ENCODE measurements around the gene BTNL9. TPM values are rescaled to one million over a fixed set of nuclear protein-coding genes. Genes with fewer than 3 reads are reported as not detected.

The BTNL9 gene
- total RNA-seq, 4 donors from 2014 or later, result 7.5 to 18.6 (median 15.0) TPM

DNA sequence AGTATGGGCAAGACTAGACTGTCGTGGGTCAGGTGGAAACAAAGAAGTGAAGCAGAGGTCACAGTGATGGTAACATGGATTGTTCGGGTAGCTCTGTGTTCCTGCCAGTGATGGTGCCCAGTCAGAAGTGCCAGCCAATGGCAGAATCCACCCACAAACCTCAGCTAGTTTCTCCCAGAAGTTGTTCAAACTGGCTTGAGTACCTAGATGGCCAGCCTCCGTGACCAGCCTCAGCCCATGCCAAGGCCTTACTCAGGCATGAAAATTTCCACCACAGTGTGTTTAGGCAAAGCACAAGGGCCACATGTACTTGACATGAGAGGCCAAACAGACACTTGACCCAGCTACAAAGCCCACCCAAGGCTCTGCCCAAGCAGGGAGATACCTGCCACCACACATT lies 19.4 kb upstream of the BTNL9 start:
- Histone ChIP-seq H3K9me3 (peaks cover 0 to 51% (median 0%) of the 10 kb centered on the region in 3 donors), H3K4me3 (no peak overlapping the region), H3K27ac (no peak overlapping the region), H3K4me1 (no peaks in the 10 kb centered on the region), H3K27me3 (peaks cover 16% of the 10 kb centered on the region), H3K36me3 (no peaks in the 10 kb centered on the region)
- ATAC-seq, result no peak
- TF ChIP-seq EP300 (IDR thresholded peaks at IDR 0.05) (no peak), POLR2AphosphoS5 (IDR thresholded peaks at IDR 0.05) (no peak), POLR2A (IDR thresholded peaks at IDR 0.05) (no peak)
- TF ChIP-seq, protein P1, sequence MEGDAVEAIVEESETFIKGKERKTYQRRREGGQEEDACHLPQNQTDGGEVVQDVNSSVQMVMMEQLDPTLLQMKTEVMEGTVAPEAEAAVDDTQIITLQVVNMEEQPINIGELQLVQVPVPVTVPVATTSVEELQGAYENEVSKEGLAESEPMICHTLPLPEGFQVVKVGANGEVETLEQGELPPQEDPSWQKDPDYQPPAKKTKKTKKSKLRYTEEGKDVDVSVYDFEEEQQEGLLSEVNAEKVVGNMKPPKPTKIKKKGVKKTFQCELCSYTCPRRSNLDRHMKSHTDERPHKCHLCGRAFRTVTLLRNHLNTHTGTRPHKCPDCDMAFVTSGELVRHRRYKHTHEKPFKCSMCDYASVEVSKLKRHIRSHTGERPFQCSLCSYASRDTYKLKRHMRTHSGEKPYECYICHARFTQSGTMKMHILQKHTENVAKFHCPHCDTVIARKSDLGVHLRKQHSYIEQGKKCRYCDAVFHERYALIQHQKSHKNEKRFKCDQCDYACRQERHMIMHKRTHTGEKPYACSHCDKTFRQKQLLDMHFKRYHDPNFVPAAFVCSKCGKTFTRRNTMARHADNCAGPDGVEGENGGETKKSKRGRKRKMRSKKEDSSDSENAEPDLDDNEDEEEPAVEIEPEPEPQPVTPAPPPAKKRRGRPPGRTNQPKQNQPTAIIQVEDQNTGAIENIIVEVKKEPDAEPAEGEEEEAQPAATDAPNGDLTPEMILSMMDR (IDR thresholded peaks at IDR 0.05), result no peak
- WGBS, 2 donors (ENCODE audit: low coverage in 1 of 2), result 73 to 100% methylated on average over 1 to 2 of the region's 3 CpGs

DNA sequence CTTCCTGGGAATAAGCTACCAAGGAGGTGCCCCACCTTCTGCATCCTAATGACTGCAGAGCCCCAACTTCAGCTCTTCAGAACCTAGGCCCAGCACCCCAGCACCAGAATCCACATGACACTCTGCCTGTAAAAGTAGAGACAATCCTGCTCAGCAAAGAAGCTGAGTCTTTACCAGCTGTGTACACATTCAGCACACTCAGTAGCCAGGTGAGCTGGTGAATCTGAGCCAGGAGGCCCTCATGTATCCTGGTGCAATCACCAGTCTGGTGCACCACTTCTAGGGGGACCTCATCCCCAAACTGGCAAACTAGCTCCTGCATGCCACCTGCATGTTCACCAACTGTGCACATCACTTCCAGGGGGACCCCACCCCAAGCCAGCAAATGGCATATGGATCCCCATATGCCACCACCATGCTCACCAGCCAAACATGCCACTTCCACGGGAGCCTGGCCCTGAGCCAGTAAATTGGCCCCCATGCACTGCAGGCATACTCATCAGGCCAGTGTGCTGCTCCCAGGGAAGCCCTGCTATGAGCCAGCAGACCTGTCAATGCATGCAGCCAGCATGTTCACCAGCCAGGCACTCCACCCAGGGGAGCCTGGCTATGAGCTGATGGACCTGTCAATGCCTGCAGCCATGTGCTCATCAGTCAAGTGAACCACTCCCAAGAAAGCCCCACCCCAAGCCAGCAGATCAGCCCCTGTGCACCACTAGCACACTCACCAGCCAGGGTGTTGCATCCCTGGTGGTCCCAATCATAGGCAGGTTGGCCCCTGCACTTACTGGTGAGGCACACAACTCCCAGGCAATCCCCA lies 15.6 kb upstream of the BTNL9 start:
- ATAC-seq, result no peak
- no peaks in the 10 kb centered on the region for H3K36me3 ChIP-seq
- WGBS, 2 donors (ENCODE audit: low coverage in 1 of 2), result 40% methylated on average over 1 of the region's 1 CpG; no CpG with 5 or more reads in 1 of the 2 donors
- H3K9me3 ChIP-seq, result peaks cover 0 to 65% (median 0%) of the 10 kb centered on the region in 3 donors
- no peak overlapping the region for H3K4me3 ChIP-seq
- H3K4me1 ChIP-seq, result no peaks in the 10 kb centered on the region
- TF ChIP-seq EP300 (IDR thresholded peaks at IDR 0.05) (no peak), POLR2AphosphoS5 (IDR thresholded peaks at IDR 0.05) (no peak), POLR2A (IDR thresholded peaks at IDR 0.05) (no peak)
- TF ChIP-seq, protein P1 (IDR thresholded peaks at IDR 0.05), result no peak
- H3K27me3 ChIP-seq, result peaks cover 24% of the 10 kb centered on the region
- H3K27ac ChIP-seq, result no peak overlapping the region

DNA sequence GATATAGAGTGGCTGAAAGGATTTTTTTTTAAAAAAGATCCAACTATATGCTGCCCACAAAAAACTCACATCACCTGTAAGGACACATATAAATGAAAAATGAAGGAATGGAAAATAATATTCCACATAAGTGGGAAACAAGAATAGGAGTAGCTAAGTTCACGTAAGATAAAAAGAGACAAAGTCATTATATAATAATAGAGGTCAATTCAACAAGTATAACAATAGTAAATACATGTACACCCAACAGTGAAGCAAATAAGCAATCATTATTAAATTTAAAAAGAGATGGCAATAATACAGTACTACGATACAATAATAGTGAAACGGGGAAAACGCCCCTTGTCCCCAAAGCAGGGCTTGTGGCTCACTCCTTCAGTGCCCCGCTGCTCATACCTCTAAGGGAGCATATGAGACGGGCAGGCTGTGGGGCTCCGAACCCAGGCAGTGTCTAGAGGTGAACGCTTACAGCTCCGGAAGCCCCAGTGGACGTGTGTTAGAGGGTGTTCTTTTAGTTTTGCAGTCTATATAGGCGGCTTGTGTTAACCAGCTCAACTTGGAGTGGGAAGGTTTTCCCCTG lies 12.5 kb upstream of the BTNL9 start:
- H3K27ac ChIP-seq, result no peak overlapping the region
- ATAC-seq, result no peak
- H3K4me3 ChIP-seq, result no peak overlapping the region
- H3K4me1 ChIP-seq, result no peaks in the 10 kb centered on the region
- WGBS, 2 donors (ENCODE audit: low coverage in 1 of 2), result 76 to 82% methylated on average over 10 to 11 of the region's 11 CpGs
- peaks cover 0 to 42% (median 0%) of the 10 kb centered on the region in 3 donors for H3K9me3 ChIP-seq
- H3K36me3 ChIP-seq, result no peaks in the 10 kb centered on the region
- H3K27me3 ChIP-seq, result peaks cover 36% of the 10 kb centered on the region
- no peak for TF ChIP-seq POLR2A (IDR thresholded peaks at IDR 0.05)
- TF ChIP-seq POLR2AphosphoS5 (IDR thresholded peaks at IDR 0.05), result no peak
- TF ChIP-seq EP300 (IDR thresholded peaks at IDR 0.05), result no peak

DNA sequence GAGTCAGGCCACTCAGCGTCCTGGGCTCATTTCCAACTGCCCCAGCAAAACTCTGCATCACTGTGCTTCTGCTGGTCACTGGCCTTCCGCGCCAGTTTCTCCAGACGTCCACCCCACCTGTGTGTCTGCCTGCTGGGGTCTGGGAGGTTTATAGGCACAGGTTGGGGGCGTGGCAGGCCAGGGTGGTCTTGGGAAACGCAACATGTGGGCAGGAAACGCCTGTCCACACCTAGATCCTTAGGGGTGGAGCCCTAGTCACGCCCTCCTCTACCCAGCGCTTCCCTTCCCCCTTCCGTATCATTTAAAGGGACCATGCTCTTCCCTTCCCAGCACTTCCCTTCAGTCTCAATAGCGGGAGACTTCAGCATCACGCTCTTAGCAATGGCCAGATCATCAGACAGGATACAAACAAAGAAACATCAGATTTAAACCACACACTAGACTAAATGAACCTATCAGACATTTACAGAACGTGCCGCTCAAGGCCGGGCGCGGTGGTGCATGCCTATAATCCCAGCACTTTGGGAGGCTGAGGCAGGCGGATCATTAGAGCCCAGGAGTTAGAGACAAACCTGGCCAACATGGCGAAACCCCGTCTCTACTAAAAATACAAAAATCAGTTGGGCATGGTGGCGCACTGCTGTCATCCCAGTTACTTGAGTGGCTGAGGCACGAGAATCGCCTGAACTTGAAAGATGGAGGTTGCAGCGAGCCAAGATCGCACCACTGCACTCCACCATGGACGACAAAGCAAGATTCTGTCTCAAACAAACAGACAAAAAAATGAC lies 11.8 kb upstream of the BTNL9 start:
- Histone ChIP-seq H3K36me3 (no peaks in the 10 kb centered on the region), H3K4me3 (no peak overlapping the region), H3K27ac (no peak overlapping the region), H3K4me1 (no peaks in the 10 kb centered on the region), H3K9me3 (peaks cover 0 to 36% (median 0%) of the 10 kb centered on the region in 3 donors), H3K27me3 (peaks cover 36% of the 10 kb centered on the region)
- WGBS, 2 donors (ENCODE audit: low coverage in 1 of 2), result 79 to 85% methylated on average over 4 to 16 of the region's 26 CpGs
- ATAC-seq, result no peak
- TF ChIP-seq EP300 (IDR thresholded peaks at IDR 0.05) (no peak), POLR2A (IDR thresholded peaks at IDR 0.05) (no peak), POLR2AphosphoS5 (IDR thresholded peaks at IDR 0.05) (no peak)
- TF ChIP-seq, protein P1 (IDR thresholded peaks at IDR 0.05), result no peak

DNA sequence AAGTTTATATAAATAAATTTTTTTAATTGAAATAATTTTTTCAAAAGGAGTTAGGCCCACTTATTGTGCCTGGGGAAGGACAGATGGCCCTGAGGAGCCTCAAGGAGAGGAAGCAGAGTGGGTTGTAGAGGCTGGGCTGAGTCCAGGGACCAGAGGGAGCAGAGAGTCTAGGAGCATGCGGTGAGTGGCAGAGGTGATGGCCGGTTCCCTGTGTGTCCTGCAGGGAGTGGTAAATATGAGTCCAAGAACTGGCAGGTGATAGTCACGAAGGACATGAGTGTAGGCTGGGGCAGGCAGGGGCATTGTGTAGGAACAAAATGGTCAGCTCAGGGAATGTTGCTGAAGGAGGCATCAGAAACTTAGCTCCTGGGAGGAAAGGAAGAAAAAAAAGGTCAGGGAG lies 8.3 kb upstream of the BTNL9 start:
- TF ChIP-seq POLR2AphosphoS5 (IDR thresholded peaks at IDR 0.05), result no peak
- TF ChIP-seq POLR2A (IDR thresholded peaks at IDR 0.05), result no peak
- TF ChIP-seq, protein P1 (IDR thresholded peaks at IDR 0.05), result no peak
- TF ChIP-seq EP300 (IDR thresholded peaks at IDR 0.05), result no peak
- WGBS, 2 donors (ENCODE audit: low coverage in 1 of 2), result 80 to 100% methylated on average over 2 to 3 of the region's 3 CpGs
- peaks cover 36% of the 10 kb centered on the region for H3K27me3 ChIP-seq
- peaks cover 0 to 6% (median 0%) of the 10 kb centered on the region in 3 donors for H3K9me3 ChIP-seq
- H3K4me1 ChIP-seq, result no peaks in the 10 kb centered on the region
- H3K27ac ChIP-seq, result no peak overlapping the region
- no peak overlapping the region for H3K4me3 ChIP-seq
- ATAC-seq, result no peak
- H3K36me3 ChIP-seq, result no peaks in the 10 kb centered on the region
